ENCODE data around the gene TM4SF4.

TM4SF4 gene

DNA sequence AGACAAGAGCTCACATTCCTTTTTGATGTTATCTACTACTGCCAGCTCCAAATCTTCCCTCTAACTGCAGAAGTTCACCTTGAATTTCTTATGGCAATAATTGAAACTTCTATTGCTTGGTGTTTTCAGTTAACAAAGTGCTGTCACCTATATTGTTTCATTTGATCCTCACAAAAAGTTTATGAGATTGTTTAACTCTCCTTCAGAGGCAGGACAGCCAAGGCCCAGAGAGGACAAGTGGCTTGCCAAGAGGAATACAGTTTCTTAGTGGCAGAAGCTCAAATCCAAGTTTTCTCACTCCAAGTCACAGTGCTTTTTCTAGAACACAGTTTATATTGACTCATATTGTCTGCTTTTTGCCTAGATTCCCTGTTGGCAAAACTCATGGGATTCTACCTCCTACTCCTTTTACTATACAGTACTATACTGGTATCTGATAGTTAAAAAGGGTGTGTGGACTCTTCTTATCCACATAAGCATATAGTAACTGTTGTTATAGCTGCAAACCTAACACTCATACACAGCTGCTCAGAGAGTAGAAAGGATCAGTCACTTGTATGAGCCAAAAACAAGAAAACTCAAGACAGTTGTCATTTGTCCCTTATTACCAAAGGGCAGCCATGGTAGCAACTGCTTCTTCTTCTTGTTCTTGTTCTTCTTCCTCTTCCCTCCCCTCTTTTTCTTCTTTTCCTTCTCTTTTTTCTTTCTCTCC, 15.9 kb downstream of the TM4SF4 start:
- no peak for ATAC-seq

DNA sequence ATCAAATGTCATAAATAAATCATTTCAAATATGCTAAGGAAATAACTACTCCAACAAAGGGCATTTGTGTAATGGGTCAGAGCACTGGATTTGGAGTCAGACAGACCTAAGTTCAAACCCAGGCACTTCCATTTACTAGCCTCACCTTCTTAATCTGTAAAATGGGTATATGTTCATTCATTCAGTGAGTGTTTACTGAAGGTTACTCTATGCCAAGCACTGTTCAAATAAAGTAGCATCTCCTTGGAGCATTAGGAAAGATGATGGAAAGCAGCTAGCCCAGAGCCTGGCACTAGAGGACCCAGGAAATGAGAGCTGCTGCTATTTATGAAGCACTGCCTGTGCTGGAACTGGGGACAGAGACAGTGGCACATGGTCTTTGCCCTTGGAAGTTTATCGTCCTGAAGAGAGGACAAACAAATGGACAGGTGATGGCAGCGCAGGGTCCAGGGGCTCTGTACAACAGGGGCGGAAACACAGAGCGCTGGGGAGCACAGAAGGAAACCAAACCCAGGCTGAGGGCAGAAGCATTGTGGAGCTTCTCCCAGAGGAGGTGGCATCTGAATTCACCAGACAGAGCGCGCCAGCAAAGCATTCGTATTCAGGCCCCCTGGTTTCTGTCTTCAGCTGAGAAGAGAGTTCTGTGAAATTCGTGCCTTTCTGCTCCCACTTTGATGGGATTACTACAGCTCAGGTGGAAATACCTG, 19.0 kb downstream of the TM4SF4 start:
- no peak for ATAC-seq
- TF ChIP-seq ZFP30 (CRISPR knock-in tag; IDR thresholded peaks at IDR 0.05) (no peak), ZNF565 (CRISPR knock-in tag; conservative IDR thresholded peaks at IDR 0.05; ENCODE audit: low read depth) (no peak), ARNTL (CRISPR knock-in tag; IDR thresholded peaks at IDR 0.05; ENCODE audit: borderline replicate concordance, low read depth) (no peak), RARB (CRISPR knock-in tag; IDR thresholded peaks at IDR 0.05) (no peak), POU6F1 (CRISPR knock-in tag; IDR thresholded peaks at IDR 0.05; ENCODE audit: borderline replicate concordance, low read depth) (no peak), PPARA (CRISPR knock-in tag; IDR thresholded peaks at IDR 0.05; ENCODE audit: borderline replicate concordance) (no peak), CSDC2 (CRISPR knock-in tag; IDR thresholded peaks at IDR 0.05) (no peak), ESRRG (CRISPR knock-in tag; IDR thresholded peaks at IDR 0.05) (no peak), ISL1 (CRISPR knock-in tag; IDR thresholded peaks at IDR 0.05) (no peak), ZFP3 (CRISPR knock-in tag; IDR thresholded peaks at IDR 0.05) (no peak), ZC3H10 (CRISPR knock-in tag; IDR thresholded peaks at IDR 0.05) (no peak), TCF4 (CRISPR knock-in tag; IDR thresholded peaks at IDR 0.05; ENCODE audit: borderline replicate concordance) (no peak), GLIS3 (CRISPR knock-in tag; IDR thresholded peaks at IDR 0.05) (no peak)

More for the DNA sequence above, 15.9 kb downstream of the TM4SF4 start:
- TF ChIP-seq ZFP3 (CRISPR knock-in tag; IDR thresholded peaks at IDR 0.05) (no peak), POU6F1 (CRISPR knock-in tag; IDR thresholded peaks at IDR 0.05; ENCODE audit: borderline replicate concordance, low read depth) (no peak), SNAI2 (CRISPR knock-in tag; IDR thresholded peaks at IDR 0.05) (no peak), TCF4 (CRISPR knock-in tag; IDR thresholded peaks at IDR 0.05; ENCODE audit: borderline replicate concordance) (no peak), OSR1 (CRISPR knock-in tag; IDR thresholded peaks at IDR 0.05) (no peak), BACH2 (CRISPR knock-in tag; IDR thresholded peaks at IDR 0.05; ENCODE audit: borderline replicate concordance) (no peak), ZNF70 (CRISPR knock-in tag; IDR thresholded peaks at IDR 0.05) (no peak), RARB (CRISPR knock-in tag; IDR thresholded peaks at IDR 0.05) (no peak), ZC3H10 (CRISPR knock-in tag; IDR thresholded peaks at IDR 0.05) (no peak), PPARA (CRISPR knock-in tag; IDR thresholded peaks at IDR 0.05; ENCODE audit: borderline replicate concordance) (no peak), ARNTL (CRISPR knock-in tag; IDR thresholded peaks at IDR 0.05; ENCODE audit: borderline replicate concordance, low read depth) (no peak), ZNF565 (CRISPR knock-in tag; conservative IDR thresholded peaks at IDR 0.05; ENCODE audit: low read depth) (no peak), ISL1 (CRISPR knock-in tag; IDR thresholded peaks at IDR 0.05) (no peak), CSRNP3 (CRISPR knock-in tag; IDR thresholded peaks at IDR 0.05) (no peak), ZFP30 (CRISPR knock-in tag; IDR thresholded peaks at IDR 0.05) (no peak), GLIS3 (CRISPR knock-in tag; IDR thresholded peaks at IDR 0.05) (no peak), CREB5 (CRISPR knock-in tag; IDR thresholded peaks at IDR 0.05; ENCODE audit: low read depth) (no peak)
- TF ChIP-seq, protein P1, sequence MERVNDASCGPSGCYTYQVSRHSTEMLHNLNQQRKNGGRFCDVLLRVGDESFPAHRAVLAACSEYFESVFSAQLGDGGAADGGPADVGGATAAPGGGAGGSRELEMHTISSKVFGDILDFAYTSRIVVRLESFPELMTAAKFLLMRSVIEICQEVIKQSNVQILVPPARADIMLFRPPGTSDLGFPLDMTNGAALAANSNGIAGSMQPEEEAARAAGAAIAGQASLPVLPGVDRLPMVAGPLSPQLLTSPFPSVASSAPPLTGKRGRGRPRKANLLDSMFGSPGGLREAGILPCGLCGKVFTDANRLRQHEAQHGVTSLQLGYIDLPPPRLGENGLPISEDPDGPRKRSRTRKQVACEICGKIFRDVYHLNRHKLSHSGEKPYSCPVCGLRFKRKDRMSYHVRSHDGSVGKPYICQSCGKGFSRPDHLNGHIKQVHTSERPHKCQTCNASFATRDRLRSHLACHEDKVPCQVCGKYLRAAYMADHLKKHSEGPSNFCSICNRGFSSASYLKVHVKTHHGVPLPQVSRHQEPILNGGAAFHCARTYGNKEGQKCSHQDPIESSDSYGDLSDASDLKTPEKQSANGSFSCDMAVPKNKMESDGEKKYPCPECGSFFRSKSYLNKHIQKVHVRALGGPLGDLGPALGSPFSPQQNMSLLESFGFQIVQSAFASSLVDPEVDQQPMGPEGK (CRISPR knock-in tag; IDR thresholded peaks at IDR 0.05; ENCODE audit: borderline replicate concordance) = no peak
- TF ChIP-seq, protein P2, sequence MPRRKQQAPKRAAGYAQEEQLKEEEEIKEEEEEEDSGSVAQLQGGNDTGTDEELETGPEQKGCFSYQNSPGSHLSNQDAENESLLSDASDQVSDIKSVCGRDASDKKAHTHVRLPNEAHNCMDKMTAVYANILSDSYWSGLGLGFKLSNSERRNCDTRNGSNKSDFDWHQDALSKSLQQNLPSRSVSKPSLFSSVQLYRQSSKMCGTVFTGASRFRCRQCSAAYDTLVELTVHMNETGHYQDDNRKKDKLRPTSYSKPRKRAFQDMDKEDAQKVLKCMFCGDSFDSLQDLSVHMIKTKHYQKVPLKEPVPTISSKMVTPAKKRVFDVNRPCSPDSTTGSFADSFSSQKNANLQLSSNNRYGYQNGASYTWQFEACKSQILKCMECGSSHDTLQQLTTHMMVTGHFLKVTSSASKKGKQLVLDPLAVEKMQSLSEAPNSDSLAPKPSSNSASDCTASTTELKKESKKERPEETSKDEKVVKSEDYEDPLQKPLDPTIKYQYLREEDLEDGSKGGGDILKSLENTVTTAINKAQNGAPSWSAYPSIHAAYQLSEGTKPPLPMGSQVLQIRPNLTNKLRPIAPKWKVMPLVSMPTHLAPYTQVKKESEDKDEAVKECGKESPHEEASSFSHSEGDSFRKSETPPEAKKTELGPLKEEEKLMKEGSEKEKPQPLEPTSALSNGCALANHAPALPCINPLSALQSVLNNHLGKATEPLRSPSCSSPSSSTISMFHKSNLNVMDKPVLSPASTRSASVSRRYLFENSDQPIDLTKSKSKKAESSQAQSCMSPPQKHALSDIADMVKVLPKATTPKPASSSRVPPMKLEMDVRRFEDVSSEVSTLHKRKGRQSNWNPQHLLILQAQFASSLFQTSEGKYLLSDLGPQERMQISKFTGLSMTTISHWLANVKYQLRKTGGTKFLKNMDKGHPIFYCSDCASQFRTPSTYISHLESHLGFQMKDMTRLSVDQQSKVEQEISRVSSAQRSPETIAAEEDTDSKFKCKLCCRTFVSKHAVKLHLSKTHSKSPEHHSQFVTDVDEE (CRISPR knock-in tag; IDR thresholded peaks at IDR 0.05) = no peak
